HepG2 (cell line): ENCODE results near the gene ALDH1L2. TPM values are rescaled to one million over a fixed set of nuclear protein-coding genes. Genes with fewer than 3 reads are reported as not detected.

Experiments
- ATAC-seq: fragments of 200-7000 bp; cut with Tn5 transposase; 3 replicates; pipeline ENCODE4 v1.9.1; 2020; ENCODE audit warnings: mild to moderate bottlenecking, moderate library complexity
- BruUV-seq: library from RNA; stranded (reverse); fragments of 400-500 nt; replicated peaks from 2 replicates; lab custom pipeline; 2021; lab: Mats Ljungman, UMichigan
- CTCF ChIA-PET: fragments of 300-600 bp; formaldehyde crosslinking; extraction: SDS; loops from one replicate; lab custom pipeline; 2021; ENCODE audit warnings: low total read pairs, inconsistent platforms, low intra/inter-chr PET ratio; lab: Yijun Ruan, JAX
- POLR2A ChIA-PET: fragments of 350-600 bp; sonication (Branson Sonifier 250); formaldehyde crosslinking; loops from one replicate; lab custom pipeline; 2020; ENCODE audit warnings: antibody characterized with exemption, inconsistent platforms; lab: Yijun Ruan, JAX
- DNase-seq: peaks from one replicate; pipeline ENCODE4 v3.0.0-alpha.2; 2015; ENCODE audit warnings: low spot score
- FAIRE-seq: peaks from 3 replicates; lab custom pipeline; 2011; peaks lifted over from hg19 to GRCh38; lab: Jason Lieb, UNC
- H2AFZ ChIP-seq: one replicate; pipeline ENCODE4 v1.6.1; 2011; ENCODE audit warnings: low read length, inconsistent platforms
- H3K27ac ChIP-seq: fragments of 300-600 bp; 3 replicates; pipeline ENCODE4 v1.8.0; 2011; ENCODE audit warnings: mixed run types, mild to moderate bottlenecking, mixed read lengths, low read length, inconsistent platforms; ENCODE audit not compliant: insufficient read depth; ENCODE audit errors: extremely low read length
- H3K27me3 ChIP-seq, 2 experiments: fragments of 200-600 bp in 1 of 2; 2 replicates in 1 of 2; 3 replicates in 1 of 2; pipeline versions ENCODE4 v1.6.0 to v1.8.0; 2011; ENCODE audit warnings: low read length in 2 of 2, mild to moderate bottlenecking in 2 of 2, moderate library complexity in 2 of 2, inconsistent platforms in 1 of 2; ENCODE audit not compliant: insufficient read depth in 2 of 2, control insufficient read depth in 1 of 2
- H3K36me3 ChIP-seq, 2 experiments: fragments of 200-600 bp in 1 of 2; replicated peaks in 1 of 2; 2 replicates in 1 of 2; 3 replicates in 1 of 2; pipeline versions ENCODE4 v1.5.1 to v1.8.0; 2011; ENCODE audit warnings: low read length in 2 of 2, inconsistent platforms in 1 of 2; ENCODE audit not compliant: insufficient read depth in 2 of 2, control insufficient read depth in 1 of 2
- H3K4me1 ChIP-seq: 2 replicates; pipeline ENCODE4 v1.5.1; 2012; ENCODE audit warnings: low read length, inconsistent platforms; ENCODE audit not compliant: insufficient read depth
- H3K4me2 ChIP-seq: 2 replicates; pipeline ENCODE4 v1.6.0; 2011; ENCODE audit warnings: low read depth, low read length, inconsistent platforms
- H3K4me3 ChIP-seq, 3 experiments: fragments of 200-600 bp in 1 of 3; sonication (generic), shearing (Covaris generic) in 1 of 3; replicated peaks in 1 of 3; 2 replicates each; pipeline ENCODE4 v1.5.1; 2011 to 2016; ENCODE audit warnings: low read length in 3 of 3, inconsistent platforms in 2 of 3, low read depth in 2 of 3, mild to moderate bottlenecking in 2 of 3, control low read depth in 1 of 3, mixed read lengths in 1 of 3; ENCODE audit not compliant: insufficient read depth in 1 of 3
- H3K79me2 ChIP-seq: one replicate; pipeline ENCODE4 v1.6.1; 2011; ENCODE audit warnings: low read length, inconsistent platforms; ENCODE audit not compliant: insufficient read depth
- H3K9ac ChIP-seq: 2 replicates; pipeline ENCODE4 v1.6.0; 2011; ENCODE audit warnings: mild to moderate bottlenecking, low read depth, low read length, inconsistent platforms; ENCODE audit not compliant: insufficient read depth
- H3K9me3 ChIP-seq: 2 replicates; pipeline ENCODE4 v1.5.1; 2012; ENCODE audit warnings: mild to moderate bottlenecking, low read length
- H4K20me1 ChIP-seq: 2 replicates; pipeline ENCODE4 v1.6.0; 2011; ENCODE audit warnings: inconsistent platforms, mild to moderate bottlenecking, low read length, moderate library complexity; ENCODE audit not compliant: insufficient read depth
- EP300 ChIP-seq, 3 experiments: sonication (generic) in 1 of 3; formaldehyde crosslinking in 1 of 3; IDR thresholded peaks; 2 replicates each; pipeline versions ENCODE4 v1.5.1 to v1.6.1; 2011 to 2020; ENCODE audit warnings: low read depth in 2 of 3, low read length in 2 of 3, borderline replicate concordance in 1 of 3, improper control_type of control experiment in 1 of 3, mild to moderate bottlenecking in 1 of 3, missing genetic modification reagents in 1 of 3, moderate library complexity in 1 of 3
- PHF20 ChIP-seq: sonication (generic); formaldehyde crosslinking; IDR thresholded peaks from 2 replicates; pipeline ENCODE4 v1.5.0; 2020; ENCODE audit warnings: mild to moderate bottlenecking, missing genetic modification reagents
- ZNF33B ChIP-seq: sonication (generic); formaldehyde crosslinking; IDR thresholded peaks from 2 replicates; pipeline ENCODE4 v1.5.1; 2020; ENCODE audit warnings: mild to moderate bottlenecking, missing genetic modification reagents
- ZNF788 ChIP-seq: sonication (generic); formaldehyde crosslinking; IDR thresholded peaks from 2 replicates; pipeline ENCODE4 v1.5.0; 2020; ENCODE audit warnings: mild to moderate bottlenecking, missing genetic modification reagents, borderline replicate concordance
- WGBS: methylation state at CpG from one replicate; pipeline ENCODE4 v1.1.6; 2017; ENCODE audit warnings: low lambda C conversion rate; 5-methylcytosine and 5-hydroxymethylcytosine counted together
- in situ Hi-C: cut with HindIII; loops from 2 replicates; pipeline ENCODE4 v1.10.0; 2017; ENCODE audit warnings: low pct_unique_long_range_greater_than_20kb; ENCODE audit not compliant: extremely low pct_ligation_motif_present
- intact Hi-C: fragments of 100-400 bp; cut with micrococcal nuclease; formaldehyde crosslinking; loops from one replicate; pipeline ENCODE4 v1.10.0; 2022; ENCODE audit not compliant: unreplicated experiment
- polyA plus RNA-seq, 8 experiments: library from polyadenylated mRNA; depleted of rRNA in 3 of 8; stranded (reverse) in 7 of 8; unstranded in 1 of 8; fragments of >200 nt; fragmentation: Illumina TruSeq in 4 of 8; extraction: Trizol in 4 of 8; gene quantifications; 2 replicates each; pipeline versions ENCODE4 v1.2.1 to v1.2.3, GENCODE V29; 2011 to 2016; ENCODE audit warnings: low read depth in 4 of 8, missing spikeins in 1 of 8, mixed read lengths in 1 of 8; ENCODE audit not compliant: insufficient read depth in 1 of 8
- total RNA-seq, 5 experiments: library from RNA; depleted of rRNA; stranded (reverse); fragments of >200 nt; fragmentation: Illumina TruSeq; extraction: Trizol; gene quantifications; 2 replicates each; pipeline ENCODE4 v1.2.3, GENCODE V29; 2016; ENCODE audit warnings: low read depth in 1 of 5

The ALDH1L2 gene
- total and polyA plus RNA-seq, 2 of the 13 experiments (the other 11 are each of a cell fraction or from before 2014, with no cell fraction given) = 0.40 to 4.6 TPM

DNA sequence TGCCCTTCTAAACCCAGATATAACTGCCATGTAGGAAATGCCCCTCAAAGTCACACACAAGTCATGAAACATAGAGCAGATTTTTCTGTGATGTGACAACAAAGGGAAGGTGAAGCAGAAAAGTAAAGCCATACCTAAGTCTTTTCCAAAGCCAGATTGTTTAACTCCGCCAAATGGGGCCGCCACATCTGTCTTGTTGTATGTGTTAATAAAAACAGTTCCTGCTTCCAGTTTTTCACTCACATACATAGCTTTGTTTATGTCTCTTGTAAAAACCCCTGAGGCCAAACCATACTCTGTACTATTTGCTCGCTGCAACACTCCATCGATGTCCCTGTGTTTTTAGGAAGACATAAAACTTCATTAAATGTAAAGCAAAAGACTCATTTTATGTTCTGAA, 57.8 kb downstream of the ALDH1L2 start:
- Histone ChIP-seq H3K27me3 (no peaks in the 10 kb centered on the region), H3K4me1 (no peaks in the 10 kb centered on the region), H3K79me2 (no peaks in the 10 kb centered on the region), H3K9ac (no peak overlapping the region), H4K20me1 (no peaks in the 10 kb centered on the region), H2AFZ (no peak overlapping the region), H3K36me3 (no peaks in the 10 kb centered on the region), H3K4me2 (no peak overlapping the region), H3K9me3 (no peaks in the 10 kb centered on the region), H3K27ac (no peak overlapping the region), H3K4me3 (no peak overlapping the region)
- TF ChIP-seq EP300 (IDR thresholded peaks at IDR 0.05; ENCODE audit: low read depth in 2 of 2, low read length in 2 of 2) = no peak
- TF ChIP-seq EP300 (CRISPR knock-in tag; IDR thresholded peaks at IDR 0.05; ENCODE audit: borderline replicate concordance) = no peak
- no TSS peak for BruUV-seq
- in situ Hi-C loops (no loop called here), intact Hi-C loops (no loop called here)
- POLR2A ChIA-PET = no interaction called here
- no peak for ATAC-seq
- FAIRE-seq = no peak
- DNase-seq = no peak
- 96% methylated on average over 4 of the region's 4 CpGs for WGBS
- CTCF ChIA-PET = no interaction called here

DNA sequence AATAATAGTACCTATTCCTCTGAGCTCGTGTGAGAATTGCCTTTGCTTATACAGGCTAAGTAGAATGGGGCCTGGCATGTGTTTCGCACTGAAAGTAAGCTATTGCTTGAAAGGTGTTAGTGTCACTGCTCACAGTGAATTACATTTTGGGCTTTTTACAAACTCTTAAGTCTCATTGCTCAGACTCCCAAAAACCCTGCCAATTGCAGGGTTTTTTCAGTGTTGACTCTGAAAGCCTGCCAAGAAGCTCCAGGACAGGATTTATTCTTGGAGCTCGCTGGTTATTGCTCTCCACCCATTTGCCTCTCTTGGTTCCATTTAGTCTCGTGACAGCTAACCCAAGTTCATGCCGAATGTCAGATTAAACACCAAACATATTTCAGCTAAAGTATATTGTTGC, 58.4 kb downstream of the ALDH1L2 start:
- Histone ChIP-seq H3K27me3 (no peaks in the 10 kb centered on the region), H3K9me3 (no peaks in the 10 kb centered on the region), H3K36me3 (no peaks in the 10 kb centered on the region), H3K27ac (no peak overlapping the region), H2AFZ (no peak overlapping the region), H3K4me1 (no peaks in the 10 kb centered on the region), H3K79me2 (no peaks in the 10 kb centered on the region), H3K4me3 (no peak overlapping the region), H3K9ac (no peak overlapping the region), H4K20me1 (no peaks in the 10 kb centered on the region), H3K4me2 (no peak overlapping the region)
- DNase-seq (no peak), FAIRE-seq (no peak), ATAC-seq (no peak)
- BruUV-seq = no TSS peak
- in situ Hi-C loops (no loop called here), intact Hi-C loops (no loop called here)
- TF ChIP-seq ZNF788 (CRISPR knock-in tag) = no peak
- no peak for TF ChIP-seq ZNF33B (CRISPR knock-in tag)
- no peak for TF ChIP-seq PHF20 (CRISPR knock-in tag)
- ChIA-PET POLR2A (no interaction called here), CTCF (no interaction called here)
- 83% methylated on average over 5 of the region's 5 CpGs for WGBS
